Stimulated activated CD8-positive, alpha-beta memory T cell treated with anti-CD3 and anti-CD28 coated beads, Interleukin-7, amount 100 ng/mL, for 48 hours (primary cell): ENCODE results near the gene NTF3.

Experiments used
- DNase-seq, 2 donors: peaks; one replicate each; pipeline ENCODE4 v3.0.0-alpha.2; 2020; ENCODE audit warnings: low read depth in 1 of 2; ENCODE audit errors: extremely low read depth in 1 of 2

NTF3 gene

DNA sequence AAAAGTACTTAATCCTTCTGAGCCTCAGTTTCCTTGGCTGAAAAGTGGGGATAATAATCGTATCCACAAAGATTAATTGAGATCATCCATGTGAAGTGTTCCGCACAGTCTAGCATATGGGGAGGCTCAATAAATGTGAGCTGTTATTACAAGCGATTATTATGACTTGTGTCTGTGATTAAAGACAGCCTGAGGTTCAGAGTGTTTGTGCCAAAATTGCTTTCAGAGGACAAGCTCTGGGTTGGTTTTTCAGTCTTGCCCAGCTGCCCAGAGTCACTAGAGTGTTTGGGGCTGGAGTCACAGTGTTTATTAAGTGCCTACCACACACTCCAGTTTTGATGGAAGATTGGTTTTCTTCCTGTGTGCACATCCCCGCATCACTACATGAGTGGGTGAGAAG is 53.5 kb downstream of the NTF3 start:
- DNase-seq, result no peak

- no peak for DNase-seq
Measured at GRCh38 chr12:5487076-5487475, 55.2 kb downstream of the NTF3 start.

DNA sequence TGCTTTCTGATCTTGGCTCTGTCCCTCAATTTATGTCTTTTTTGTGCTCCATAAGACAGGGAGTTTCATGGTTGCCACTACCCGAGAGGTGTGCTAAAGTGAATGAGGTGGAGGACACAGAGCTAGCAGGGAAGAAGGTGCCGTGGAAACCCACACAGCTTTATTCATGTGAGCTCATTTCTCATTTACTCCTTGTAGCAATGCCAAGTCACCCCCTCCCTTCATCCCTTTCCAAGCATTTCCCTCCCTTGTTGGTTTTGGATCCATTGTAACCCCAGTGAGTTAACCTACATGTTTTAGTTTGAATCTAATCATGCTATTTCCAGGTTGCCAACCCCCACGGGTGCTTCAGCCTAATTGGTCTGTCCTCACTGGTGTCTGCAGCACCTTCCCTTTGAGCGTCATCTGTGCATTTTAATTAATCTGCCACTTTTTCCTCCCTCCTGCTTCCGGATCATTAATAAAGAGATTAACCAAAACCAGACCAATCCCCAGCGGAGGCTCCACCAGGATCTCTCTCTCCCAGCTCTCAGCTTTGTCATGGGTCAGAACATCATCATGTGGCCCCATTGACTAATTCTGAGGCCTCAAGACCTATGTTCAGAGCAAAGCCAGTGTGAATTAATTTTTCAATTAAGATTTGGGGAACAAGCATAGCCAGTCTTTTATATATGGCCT is 56.2 kb downstream of the NTF3 start:
- DNase-seq, result no peak

DNA sequence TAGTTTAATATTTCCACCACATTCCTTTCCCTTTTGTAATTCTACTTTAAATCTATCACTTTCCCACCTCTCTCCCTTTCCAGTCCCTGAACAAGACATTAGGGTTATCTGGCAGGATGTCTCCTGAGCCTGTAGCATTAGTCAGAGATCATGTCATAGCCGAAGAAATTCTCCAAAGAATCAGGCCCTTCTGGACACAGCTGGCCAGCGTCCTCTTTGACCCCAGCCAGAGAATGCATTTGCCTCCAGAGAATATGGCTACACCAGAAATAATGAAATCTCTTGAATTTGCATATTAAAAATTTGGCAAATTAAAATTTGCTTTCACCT is 56.7 kb downstream of the NTF3 start:
- no peak for DNase-seq

GRCh38 chr12:5489017-5489416 is 57.1 kb downstream of the NTF3 start:
- no peak for DNase-seq

DNA sequence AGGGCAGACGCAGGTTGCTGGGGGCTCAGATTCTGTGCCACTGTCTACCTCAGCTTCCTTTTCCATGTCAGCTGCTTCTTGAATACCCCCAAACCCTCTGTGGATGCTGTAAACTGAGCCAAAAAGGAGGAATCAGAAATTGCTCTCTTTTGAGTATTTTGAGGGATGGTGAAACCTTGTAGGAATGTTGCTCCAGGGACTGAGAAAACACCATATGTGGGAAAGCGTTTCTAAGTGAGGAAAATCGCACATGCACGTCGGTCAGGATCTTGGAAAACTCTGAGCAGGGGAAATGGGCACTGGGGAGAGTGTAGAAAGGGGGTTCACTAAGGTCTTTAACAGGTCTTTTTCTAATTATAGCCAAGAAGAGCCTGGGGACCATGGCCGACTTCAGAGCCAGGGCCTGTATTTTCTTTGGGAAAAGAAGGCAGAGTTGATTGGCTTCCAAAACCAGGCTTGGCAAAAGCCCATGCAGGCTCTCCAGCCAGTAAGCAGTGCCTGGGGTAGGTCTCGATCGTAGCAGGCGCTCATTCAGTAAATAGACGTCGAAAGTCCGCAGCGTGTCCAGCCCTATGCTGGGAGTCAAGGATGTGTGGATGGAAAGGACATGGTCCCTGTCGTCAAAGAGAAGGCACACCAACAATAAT is 58.0 kb downstream of the NTF3 start:
- DNase-seq, result no peak

GRCh38 chr12:5492562-5492961 is 60.7 kb downstream of the NTF3 start:
- no peak for DNase-seq

- no peak for DNase-seq
Measured at GRCh38 chr12:5493018-5493417, 61.1 kb downstream of the NTF3 start.

DNA sequence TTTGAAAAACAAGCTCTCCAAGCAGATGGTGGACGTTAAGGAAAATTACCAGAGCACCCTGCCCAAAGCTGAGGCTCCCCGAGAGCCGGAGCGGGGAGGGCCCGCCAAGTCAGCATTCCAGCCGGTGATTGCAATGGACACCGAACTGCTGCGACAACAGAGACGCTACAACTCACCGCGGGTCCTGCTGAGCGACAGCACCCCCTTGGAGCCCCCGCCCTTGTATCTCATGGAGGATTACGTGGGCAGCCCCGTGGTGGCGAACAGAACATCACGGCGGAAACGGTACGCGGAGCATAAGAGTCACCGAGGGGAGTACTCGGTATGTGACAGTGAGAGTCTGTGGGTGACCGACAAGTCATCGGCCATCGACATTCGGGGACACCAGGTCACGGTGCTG is 62.4 kb downstream of the NTF3 start:
- no peak for DNase-seq

GRCh38 chr12:5497329-5498053 is 65.6 kb downstream of the NTF3 start:
- no peak for DNase-seq

DNA sequence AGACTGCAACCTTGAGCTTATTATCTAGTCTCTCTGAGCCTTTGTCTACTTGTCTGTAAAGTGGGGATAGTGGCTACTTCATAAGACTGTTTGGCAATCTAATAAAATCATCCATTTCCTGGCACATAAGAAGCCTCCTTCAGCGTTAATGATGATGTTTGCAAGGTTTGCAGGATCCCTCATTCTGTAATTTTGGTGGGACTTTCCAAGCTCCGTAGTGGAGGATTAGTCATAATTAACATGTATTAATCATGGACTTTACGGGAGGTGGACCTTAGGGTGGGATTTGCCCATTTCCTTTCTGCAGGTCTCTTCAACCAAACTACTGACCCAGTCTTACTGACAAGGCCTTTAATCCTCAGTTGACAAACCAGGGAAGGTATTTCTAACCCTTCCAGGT is 66.2 kb downstream of the NTF3 start:
- DNase-seq, result no peak

GRCh38 chr12:5498806-5499205 is 66.9 kb downstream of the NTF3 start:
- no peak for DNase-seq

DNA sequence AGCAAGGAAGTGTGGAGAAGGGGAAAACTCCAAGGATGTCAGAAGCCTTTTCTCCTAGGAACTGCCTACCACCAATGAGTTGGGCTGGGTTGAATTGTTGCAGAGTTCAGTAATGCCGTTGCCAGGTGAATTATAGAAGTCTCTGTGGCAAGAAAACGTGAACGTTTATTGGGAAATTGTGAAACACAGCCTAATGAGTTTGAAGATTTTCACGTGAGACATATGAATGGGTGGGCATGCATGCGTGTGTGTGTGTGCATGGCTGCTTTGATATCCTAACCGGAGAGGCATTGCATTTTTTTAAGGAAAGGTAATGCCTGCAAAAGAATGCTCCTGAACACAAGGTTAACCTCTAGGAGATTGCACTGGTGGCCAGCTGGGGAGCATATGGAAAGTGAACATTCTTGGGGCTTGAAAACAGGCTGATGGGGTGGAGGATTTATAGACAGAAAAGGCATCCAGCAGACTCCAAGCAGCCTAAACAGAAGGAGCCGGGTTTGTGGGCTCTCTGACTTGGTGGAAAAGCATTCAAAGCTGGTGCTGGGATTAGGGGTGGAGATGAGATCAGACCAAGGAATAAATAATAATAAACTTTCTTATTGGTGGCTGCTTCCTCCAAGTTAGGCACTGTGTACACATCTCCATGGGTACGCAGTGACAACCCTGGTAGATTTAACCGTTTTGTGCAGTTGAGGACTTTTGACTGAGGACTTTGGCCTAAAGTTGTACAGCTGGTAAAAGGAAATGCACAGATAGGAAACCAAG is 67.8 kb downstream of the NTF3 start:
- DNase-seq, result no peak

DNA sequence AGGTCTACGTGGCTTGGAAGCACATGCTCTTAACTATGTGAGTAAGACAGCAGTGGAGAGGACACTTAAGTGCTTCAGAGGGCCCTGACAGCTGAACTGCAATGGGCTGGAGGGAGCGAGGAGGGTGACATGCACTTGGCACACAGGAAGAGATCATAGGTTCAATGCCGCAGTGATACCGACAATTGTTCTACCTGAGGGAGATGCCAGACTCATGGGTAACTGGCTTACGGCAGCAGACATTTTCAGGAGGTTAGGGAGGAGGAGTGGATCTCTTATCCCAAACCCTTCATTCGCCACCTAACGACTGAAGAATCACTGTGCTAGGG is 68.4 kb downstream of the NTF3 start:
- DNase-seq, result no peak

GRCh38 chr12:5503774-5504173 is 71.9 kb downstream of the NTF3 start:
- DNase-seq, result no peak

- DNase-seq, result no peak
Measured at GRCh38 chr12:5505116-5505515, 73.2 kb downstream of the NTF3 start.

DNA sequence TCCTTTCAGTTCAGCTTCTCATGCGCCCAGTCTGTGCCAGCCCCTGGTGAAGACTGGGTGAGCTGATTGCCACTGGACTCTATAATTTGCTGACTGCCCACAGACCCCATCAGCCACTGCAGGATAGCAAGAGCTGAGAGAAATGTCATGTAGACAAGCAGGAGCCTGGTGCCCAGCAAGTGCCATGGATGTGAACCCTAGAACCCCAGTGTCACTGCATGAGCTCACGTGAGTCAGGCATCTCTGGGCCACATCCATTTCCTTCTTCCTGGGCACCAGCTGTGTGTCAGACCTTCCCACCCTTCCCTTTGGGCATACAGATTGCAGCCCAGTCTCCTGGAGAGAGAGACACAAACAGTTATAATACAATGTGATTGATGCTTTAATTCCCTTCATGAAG is 73.8 kb downstream of the NTF3 start:
- DNase-seq, result no peak

- no peak for DNase-seq
Measured at GRCh38 chr12:5506295-5506694, 74.4 kb downstream of the NTF3 start.

DNA sequence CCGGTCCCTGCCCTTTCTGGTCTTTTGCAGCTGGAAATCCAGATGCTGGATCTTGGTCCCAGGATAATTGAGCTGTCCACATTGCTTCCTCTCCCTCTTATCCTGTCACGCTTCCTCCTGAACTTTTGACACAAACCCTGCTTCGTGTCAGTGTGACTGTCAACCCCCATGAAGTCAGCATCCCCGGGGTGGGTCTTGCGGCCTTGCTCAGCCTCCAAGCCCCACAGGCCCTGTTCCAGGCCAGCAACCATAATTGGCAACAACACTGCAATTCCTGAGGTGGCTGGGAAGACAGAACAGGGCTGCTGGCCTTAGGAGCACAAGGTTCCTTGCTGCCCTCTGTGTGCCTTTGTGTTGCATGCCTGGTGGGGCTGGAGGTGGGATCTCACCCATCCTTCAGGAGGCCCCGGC is 74.9 kb downstream of the NTF3 start:
- no peak for DNase-seq

- no peak for DNase-seq
Measured at GRCh38 chr12:5507401-5507935, 75.6 kb downstream of the NTF3 start.

DNA sequence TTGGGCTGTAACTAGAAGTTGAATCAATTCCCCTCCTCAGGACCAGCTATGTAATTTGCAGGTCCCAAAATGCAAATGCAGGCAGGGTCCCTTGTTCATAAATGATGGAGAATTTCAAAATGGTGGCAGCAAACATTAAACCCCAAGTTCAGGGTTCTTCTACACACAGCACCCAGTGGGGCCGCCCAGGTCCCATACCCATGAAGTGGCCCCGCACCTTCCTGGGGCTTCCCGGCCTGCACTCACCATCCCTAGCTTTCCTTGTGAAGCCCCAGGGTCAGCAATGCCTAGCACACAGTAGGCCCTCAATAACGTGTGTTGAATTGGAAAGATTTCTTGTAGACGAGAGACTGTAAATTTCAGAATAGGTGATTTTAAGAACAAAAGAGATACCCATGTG is 76.0 kb downstream of the NTF3 start:
- no peak for DNase-seq

- no peak for DNase-seq
Measured at GRCh38 chr12:5509102-5509501, 77.2 kb downstream of the NTF3 start.
